ENCODE measurements around the gene TSC22D4. TPM values are rescaled to one million over a fixed set of nuclear protein-coding genes. Genes with fewer than 3 reads are reported as not detected.

TSC22D4 gene
- total RNA-seq, 1 donor = 18.5 TPM

DNA sequence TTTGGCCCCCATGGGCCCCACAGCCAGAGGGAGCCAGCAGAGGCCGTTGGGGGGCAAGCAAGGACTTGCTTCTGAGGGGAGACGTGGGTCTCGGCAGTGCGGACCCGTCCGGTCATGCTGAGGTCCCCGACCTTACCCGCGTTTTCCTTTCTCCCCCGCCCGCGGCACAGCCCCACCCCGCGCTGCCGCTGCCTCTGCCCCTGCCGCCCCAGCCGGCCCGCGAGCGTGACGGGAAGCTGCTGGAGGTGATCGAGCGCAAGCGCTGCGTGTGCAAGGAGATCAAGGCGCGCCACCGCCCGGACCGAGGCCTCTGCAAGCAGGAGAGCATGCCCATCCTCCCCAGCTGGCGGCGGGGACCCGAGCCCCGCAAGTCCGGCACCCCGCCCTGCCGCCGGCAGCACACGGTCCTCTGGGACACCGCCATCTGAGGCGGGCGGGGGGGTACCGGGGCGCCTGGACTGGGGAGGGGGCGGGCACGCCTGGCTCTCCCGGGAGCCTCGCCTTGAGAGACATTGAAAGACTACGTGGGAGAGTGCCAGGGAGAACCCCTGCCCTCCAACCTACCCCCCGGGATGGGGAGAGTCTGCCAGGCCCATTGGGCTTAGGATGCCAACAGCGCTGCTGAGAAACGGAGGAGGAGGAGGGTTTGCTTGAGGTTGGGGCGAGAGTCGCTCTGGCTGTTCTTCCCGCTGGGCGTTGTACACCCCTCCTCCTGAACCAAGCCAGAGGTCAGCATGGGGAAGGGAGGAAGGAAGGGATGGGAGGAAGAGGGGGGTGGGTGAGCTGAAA lies 14.7 kb upstream of the TSC22D4 start:
- no peak for TF ChIP-seq CTCF (IDR thresholded peaks at IDR 0.05; ENCODE audit: extremely low read depth, low read depth, low read length)
- H3K9me3 ChIP-seq (ENCODE audit: low read depth, low read length) = no peaks in the 10 kb centered on the region
- no peak overlapping the region for H3K4me3 ChIP-seq (ENCODE audit: insufficient read depth, low read length)
- H4K20me1 ChIP-seq (ENCODE audit: insufficient read depth, low read length) = no peaks in the 10 kb centered on the region
- no peak overlapping the region for H3K4me2 ChIP-seq (ENCODE audit: insufficient read depth, low read length)
- H3K27ac ChIP-seq (ENCODE audit: low read depth, low read length) = no peak overlapping the region
- DNase-seq (ENCODE audit: insufficient read length, low spot score, missing footprints) = peak; percentile 60
- H2AFZ ChIP-seq (ENCODE audit: low read length) = no peak overlapping the region
- no peaks in the 10 kb centered on the region for H3K79me2 ChIP-seq (ENCODE audit: insufficient read depth, low read length)
- no peaks in the 10 kb centered on the region for H3K4me1 ChIP-seq (ENCODE audit: insufficient read depth, low read length)
- H3K27me3 ChIP-seq (ENCODE audit: insufficient read depth, low read length) = peaks cover 3% of the 10 kb centered on the region
- no peaks in the 10 kb centered on the region for H3K36me3 ChIP-seq (ENCODE audit: insufficient read depth, low read length)

GRCh38 chr7:100492738-100493475 lies 13.9 kb upstream of the TSC22D4 start:
- H3K27me3 ChIP-seq (ENCODE audit: insufficient read depth, low read length) = peaks cover 3% of the 10 kb centered on the region
- no peak overlapping the region for H2AFZ ChIP-seq (ENCODE audit: low read length)
- no peaks in the 10 kb centered on the region for H3K79me2 ChIP-seq (ENCODE audit: insufficient read depth, low read length)
- no peaks in the 10 kb centered on the region for H4K20me1 ChIP-seq (ENCODE audit: insufficient read depth, low read length)
- H3K27ac ChIP-seq (ENCODE audit: low read depth, low read length) = no peak overlapping the region
- no peaks in the 10 kb centered on the region for H3K4me1 ChIP-seq (ENCODE audit: insufficient read depth, low read length)
- DNase-seq (ENCODE audit: insufficient read length, low spot score, missing footprints) = no peak
- no peak overlapping the region for H3K4me2 ChIP-seq (ENCODE audit: insufficient read depth, low read length)
- no peaks in the 10 kb centered on the region for H3K36me3 ChIP-seq (ENCODE audit: insufficient read depth, low read length)
- no peak for TF ChIP-seq CTCF (IDR thresholded peaks at IDR 0.05; ENCODE audit: extremely low read depth, low read depth, low read length)
- no peak overlapping the region for H3K4me3 ChIP-seq (ENCODE audit: insufficient read depth, low read length)
- H3K9me3 ChIP-seq (ENCODE audit: low read depth, low read length) = no peaks in the 10 kb centered on the region

- Histone ChIP-seq H3K27ac (ENCODE audit: low read depth, low read length) (no peak overlapping the region), H3K4me1 (ENCODE audit: insufficient read depth, low read length) (no peaks in the 10 kb centered on the region), H3K9me3 (ENCODE audit: low read depth, low read length) (no peaks in the 10 kb centered on the region), H3K79me2 (ENCODE audit: insufficient read depth, low read length) (no peaks in the 10 kb centered on the region), H3K27me3 (ENCODE audit: insufficient read depth, low read length) (no peaks in the 10 kb centered on the region), H3K4me2 (ENCODE audit: insufficient read depth, low read length) (no peak overlapping the region), H3K4me3 (ENCODE audit: insufficient read depth, low read length) (no peak overlapping the region), H4K20me1 (ENCODE audit: insufficient read depth, low read length) (no peaks in the 10 kb centered on the region), H2AFZ (ENCODE audit: low read length) (no peak overlapping the region), H3K36me3 (ENCODE audit: insufficient read depth, low read length) (no peaks in the 10 kb centered on the region)
- DNase-seq (ENCODE audit: insufficient read length, low spot score, missing footprints) = no peak
- no peak for TF ChIP-seq CTCF (IDR thresholded peaks at IDR 0.05; ENCODE audit: extremely low read depth, low read depth, low read length)
These were observed 12.2 kb upstream of the TSC22D4 start for GRCh38 chr7:100491192-100491578.
